ENCODE data around the gene EXOC3L2. TPM values are rescaled to one million over a fixed set of nuclear protein-coding genes. Genes with fewer than 3 reads are reported as not detected.

The EXOC3L2 gene
- total and polyA plus RNA-seq, 7 donors = 0.14 to 1.7 (median 0.51) TPM; not detected in 3

DNA sequence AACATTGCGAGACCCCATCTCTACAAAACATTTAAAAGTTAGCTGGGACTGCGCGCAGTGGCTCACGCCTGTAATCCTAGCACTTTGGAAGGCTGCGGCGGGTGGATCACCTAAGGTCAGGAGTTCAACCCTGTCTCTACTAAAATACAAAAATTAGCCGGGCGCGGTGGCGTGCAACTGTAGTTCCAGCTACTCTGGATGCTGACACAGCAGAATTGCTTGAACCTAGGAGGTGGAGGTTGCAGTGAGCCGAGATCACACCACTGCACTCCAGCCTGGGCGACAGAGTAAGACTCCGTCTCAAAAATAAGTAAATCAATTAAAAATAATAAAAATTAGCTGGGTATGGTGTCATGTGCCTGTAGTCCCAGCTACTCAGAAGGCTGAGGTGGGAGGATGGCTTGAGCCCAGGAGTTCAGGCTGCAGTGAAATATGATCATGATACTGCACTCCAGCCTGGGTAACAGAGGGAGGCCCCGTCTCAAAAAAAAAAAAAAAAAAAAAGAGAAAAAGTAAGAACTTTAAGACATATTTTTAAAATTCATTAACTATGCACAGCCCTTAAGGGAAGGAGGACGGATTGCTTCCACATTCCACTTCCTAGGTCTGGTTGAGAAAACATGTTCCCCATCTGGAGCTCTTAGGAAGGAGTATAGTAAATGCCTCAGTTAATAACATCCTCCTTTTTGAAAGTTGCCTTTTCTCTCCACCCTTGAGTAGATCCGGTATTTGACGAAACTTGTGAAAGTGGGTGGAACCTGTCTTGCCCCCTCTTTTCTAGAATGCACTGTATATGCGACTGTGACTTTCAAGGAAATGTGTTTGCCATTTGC lies 26.1 kb downstream of the EXOC3L2 start:
- Histone ChIP-seq H3K4me1 (peaks cover 0 to 11% (median 8%) of the 10 kb centered on the region in 4 donors), H3K27ac (no peak overlapping the region), H3K27me3 (peaks cover 23 to 66% (median 44%) of the 10 kb centered on the region in 3 donors), H3K4me3 (no peak overlapping the region), H3K9me3 (no peaks in the 10 kb centered on the region), H3K36me3 (no peaks in the 10 kb centered on the region)
- 71 to 75% methylated on average over 18 of the region's 18 CpGs for WGBS, 2 donors
- TF ChIP-seq POLR2A (IDR thresholded peaks at IDR 0.05) (no peak), POLR2AphosphoS5 (IDR thresholded peaks at IDR 0.05) (no peak), EP300 (IDR thresholded peaks at IDR 0.05) (no peak)
- TF ChIP-seq, protein P1, sequence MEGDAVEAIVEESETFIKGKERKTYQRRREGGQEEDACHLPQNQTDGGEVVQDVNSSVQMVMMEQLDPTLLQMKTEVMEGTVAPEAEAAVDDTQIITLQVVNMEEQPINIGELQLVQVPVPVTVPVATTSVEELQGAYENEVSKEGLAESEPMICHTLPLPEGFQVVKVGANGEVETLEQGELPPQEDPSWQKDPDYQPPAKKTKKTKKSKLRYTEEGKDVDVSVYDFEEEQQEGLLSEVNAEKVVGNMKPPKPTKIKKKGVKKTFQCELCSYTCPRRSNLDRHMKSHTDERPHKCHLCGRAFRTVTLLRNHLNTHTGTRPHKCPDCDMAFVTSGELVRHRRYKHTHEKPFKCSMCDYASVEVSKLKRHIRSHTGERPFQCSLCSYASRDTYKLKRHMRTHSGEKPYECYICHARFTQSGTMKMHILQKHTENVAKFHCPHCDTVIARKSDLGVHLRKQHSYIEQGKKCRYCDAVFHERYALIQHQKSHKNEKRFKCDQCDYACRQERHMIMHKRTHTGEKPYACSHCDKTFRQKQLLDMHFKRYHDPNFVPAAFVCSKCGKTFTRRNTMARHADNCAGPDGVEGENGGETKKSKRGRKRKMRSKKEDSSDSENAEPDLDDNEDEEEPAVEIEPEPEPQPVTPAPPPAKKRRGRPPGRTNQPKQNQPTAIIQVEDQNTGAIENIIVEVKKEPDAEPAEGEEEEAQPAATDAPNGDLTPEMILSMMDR (IDR thresholded peaks at IDR 0.05) = no peak
- no peak for DNase-seq
- intact Hi-C loops (cut with DNase I) = no loop called here

DNA sequence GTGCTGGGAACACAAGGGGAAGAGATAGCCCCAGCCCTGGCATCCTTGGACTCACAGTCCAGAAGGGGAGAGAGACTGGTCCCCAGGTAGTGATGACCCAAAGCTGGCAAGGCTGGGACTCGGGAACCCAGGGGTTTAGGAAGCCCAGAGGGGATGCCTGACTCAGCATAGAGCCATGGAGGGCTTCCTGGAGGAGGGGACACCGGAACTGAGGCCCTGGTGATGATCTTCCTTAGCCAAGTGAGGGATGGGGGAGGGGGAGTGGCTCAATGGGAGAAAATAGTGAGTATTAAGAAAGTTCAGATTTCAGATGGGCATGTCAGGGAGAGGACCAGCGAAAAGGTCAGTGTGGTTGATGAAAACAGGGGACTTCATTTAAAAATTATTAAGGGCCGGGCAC lies 26.8 kb downstream of the EXOC3L2 start:
- TF ChIP-seq, protein P1 (IDR thresholded peaks at IDR 0.05) = no peak
- no peak for TF ChIP-seq POLR2A (IDR thresholded peaks at IDR 0.05)
- TF ChIP-seq POLR2AphosphoS5 (IDR thresholded peaks at IDR 0.05) = no peak
- no peak for TF ChIP-seq EP300 (IDR thresholded peaks at IDR 0.05)
- 50 to 64% methylated on average over 4 of the region's 4 CpGs for WGBS, 2 donors
- Histone ChIP-seq H3K4me3 (no peak overlapping the region), H3K27me3 (peaks cover 23 to 68% (median 44%) of the 10 kb centered on the region in 3 donors), H3K27ac (no peak overlapping the region), H3K9me3 (no peaks in the 10 kb centered on the region), H3K4me1 (peaks cover 0 to 11% (median 8%) of the 10 kb centered on the region in 4 donors), H3K36me3 (no peaks in the 10 kb centered on the region)
- DNase-seq = no peak
- intact Hi-C loops (cut with DNase I) = no loop called here

DNA sequence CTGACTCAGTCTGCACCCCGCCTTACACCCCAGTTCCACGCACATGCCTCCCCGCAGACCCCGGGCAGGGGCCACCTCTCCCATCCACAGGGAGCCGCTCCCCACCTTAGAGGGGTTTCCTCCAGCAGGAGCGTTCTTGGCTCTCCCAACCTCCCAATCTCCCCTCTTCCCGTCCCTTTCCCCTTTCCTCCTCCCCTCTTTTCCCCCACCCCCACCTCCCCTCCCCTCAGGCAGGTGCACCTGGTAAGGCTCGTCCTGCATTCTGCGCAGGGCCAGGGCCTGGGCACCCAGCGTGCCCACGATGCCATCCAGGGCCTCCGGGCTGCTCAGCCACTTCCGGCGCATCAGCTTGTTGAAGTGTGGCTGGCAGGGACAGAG lies 27.3 kb downstream of the EXOC3L2 start:
- peaks cover 23 to 71% (median 44%) of the 10 kb centered on the region in 3 donors for H3K27me3 ChIP-seq
- TF ChIP-seq POLR2AphosphoS5 (IDR thresholded peaks at IDR 0.05) (no peak), EP300 (IDR thresholded peaks at IDR 0.05) (no peak), POLR2A (IDR thresholded peaks at IDR 0.05) (no peak)
- TF ChIP-seq, protein P1 (IDR thresholded peaks at IDR 0.05) = no peak

DNA sequence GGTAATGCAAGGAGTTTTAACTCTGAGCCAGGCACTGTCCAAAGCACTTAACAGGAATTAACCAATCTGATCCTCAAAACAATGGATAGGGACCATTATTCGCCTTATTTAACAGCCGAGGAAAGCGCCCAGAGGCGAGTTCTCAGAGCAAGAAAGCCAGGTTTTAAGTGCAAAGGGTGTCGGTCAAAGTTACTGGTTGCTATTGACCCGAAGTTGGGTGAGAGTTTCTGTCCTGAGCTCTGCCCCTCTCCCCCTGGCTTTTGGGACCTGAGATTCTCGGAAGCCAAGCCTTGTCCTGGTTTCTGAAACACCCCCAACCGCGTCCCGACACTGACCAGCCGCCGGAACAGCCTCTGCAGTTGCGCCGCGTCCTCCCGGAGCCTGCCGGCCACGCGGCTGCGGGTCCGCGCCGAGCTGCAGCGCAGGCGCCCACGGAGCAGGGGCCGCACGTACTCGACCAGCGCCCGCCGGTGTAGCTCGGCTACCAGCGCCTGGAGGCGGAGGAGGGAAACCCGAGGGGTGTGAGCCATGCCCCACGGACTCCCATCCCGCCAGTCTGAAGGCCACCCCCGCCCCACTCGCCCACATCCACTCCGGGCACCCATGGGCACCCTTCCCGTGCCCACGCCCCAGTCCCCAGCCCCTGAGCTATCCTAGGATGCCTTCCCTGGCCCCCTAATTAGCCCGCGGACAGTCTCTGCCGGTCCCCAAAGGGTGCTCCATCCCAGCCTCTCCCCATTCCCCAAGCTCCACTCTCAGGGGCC lies 27.8 kb downstream of the EXOC3L2 start:
- 13 to 22% methylated on average over 46 of the region's 46 CpGs for WGBS, 2 donors
- H3K4me3 ChIP-seq = no peak overlapping the region
- H3K27ac ChIP-seq = no peak overlapping the region
- H3K9me3 ChIP-seq = no peaks in the 10 kb centered on the region
- DNase-seq = no peak
- intact Hi-C loops (cut with DNase I) = no loop called here
- no peak for TF ChIP-seq EP300 (IDR thresholded peaks at IDR 0.05)
- TF ChIP-seq, protein P1 (IDR thresholded peaks at IDR 0.05) = no peak
- TF ChIP-seq POLR2A (IDR thresholded peaks at IDR 0.05) = no peak
- TF ChIP-seq POLR2AphosphoS5 (IDR thresholded peaks at IDR 0.05) = no peak
- H3K36me3 ChIP-seq = no peaks in the 10 kb centered on the region
- H3K27me3 ChIP-seq = peaks cover 23 to 75% (median 44%) of the 10 kb centered on the region in 3 donors
- peaks cover 0 to 11% (median 8%) of the 10 kb centered on the region in 4 donors for H3K4me1 ChIP-seq

More for the DNA sequence above, 27.3 kb downstream of the EXOC3L2 start:
- no peak overlapping the region for H3K4me3 ChIP-seq
- 36 to 57% methylated on average over 14 of the region's 14 CpGs for WGBS, 2 donors
- intact Hi-C loops (cut with DNase I) = no loop called here
- no peak overlapping the region for H3K27ac ChIP-seq
- H3K9me3 ChIP-seq = no peaks in the 10 kb centered on the region
- no peak for DNase-seq
- H3K4me1 ChIP-seq = peaks cover 0 to 11% (median 8%) of the 10 kb centered on the region in 4 donors
- no peaks in the 10 kb centered on the region for H3K36me3 ChIP-seq
